PC-9 (cell line): Measurements from ENCODE around the gene KRTAP5-5. TPM values are rescaled to one million over a fixed set of nuclear protein-coding genes. Genes with fewer than 3 reads are reported as not detected.

Source experiments
- BruUV-seq: library from RNA; stranded (reverse); fragments of 400-500 nt; replicated peaks from 2 replicates; lab custom pipeline; 2021; lab: Mats Ljungman, UMichigan
- CTCF ChIA-PET: fragments of 300-600 bp; sonication (Branson Sonifier 250); formaldehyde crosslinking; loops from one replicate; lab custom pipeline; 2022; ENCODE audit warnings: antibody characterized with exemption; lab: Charles Lee
- POLR2A ChIA-PET: fragments of 300-600 bp; sonication (Branson Sonifier 250); formaldehyde crosslinking; loops from one replicate; lab custom pipeline; 2022; ENCODE audit warnings: antibody characterized with exemption; ENCODE audit not compliant: unreplicated experiment; lab: Charles Lee
- DNase-seq, 2 experiments: peaks; one replicate each; pipeline versions ENCODE4 v3.0.0 to v3.0.0-alpha.2; 2015 to 2022; ENCODE audit warnings: mixed read lengths in 1 of 2
- H2AFZ ChIP-seq: fragments of 200-600 bp; sonication (generic); 2 replicates; pipeline ENCODE4 v1.8.1; 2017; ENCODE audit warnings: antibody characterized with exemption
- H3F3A ChIP-seq: fragments of 200-600 bp; sonication (generic); 2 replicates; pipeline ENCODE4 v1.8.1; 2017; ENCODE audit warnings: antibody characterized with exemption, mild to moderate bottlenecking, low read depth; ENCODE audit not compliant: insufficient read depth
- H3K27ac ChIP-seq: fragments of 200-600 bp; sonication (generic); 2 replicates; pipeline ENCODE4 v1.6.1; 2016; ENCODE audit warnings: mixed run types
- H3K27me3 ChIP-seq: fragments of 200-600 bp; sonication (generic); 2 replicates; pipeline ENCODE4 v1.6.1; 2016; ENCODE audit warnings: low read depth, mixed run types; ENCODE audit not compliant: insufficient read depth
- H3K36me3 ChIP-seq: fragments of 200-600 bp; sonication (generic); 2 replicates; pipeline ENCODE4 v1.6.1; 2016; ENCODE audit warnings: low read depth, mixed run types
- H3K4me1 ChIP-seq: fragments of 200-600 bp; sonication (generic); replicated peaks from 2 replicates; pipeline ENCODE4 v1.6.1; 2016; ENCODE audit warnings: mixed run types; ENCODE audit not compliant: insufficient read depth
- H3K4me2 ChIP-seq: fragments of 200-600 bp; sonication (generic); 2 replicates; pipeline ENCODE4 v1.6.1; 2017; ENCODE audit warnings: mixed run types
- H3K4me3 ChIP-seq: fragments of 200-600 bp; sonication (generic); 2 replicates; pipeline ENCODE4 v1.6.1; 2016; ENCODE audit warnings: mixed run types
- H3K79me2 ChIP-seq: fragments of 200-600 bp; sonication (generic); 2 replicates; pipeline ENCODE4 v1.6.1; 2017; ENCODE audit warnings: low read depth, mixed run types
- H3K9me2 ChIP-seq: fragments of 200-600 bp; sonication (generic); 2 replicates; pipeline ENCODE4 v1.8.1; 2017; ENCODE audit warnings: mild to moderate bottlenecking; ENCODE audit not compliant: insufficient read depth
- H3K9me3 ChIP-seq: fragments of 200-600 bp; sonication (generic); 2 replicates; pipeline ENCODE4 v1.8.1; 2016; ENCODE audit warnings: low read depth; ENCODE audit not compliant: insufficient read depth
- H4K20me1 ChIP-seq: fragments of 200-600 bp; sonication (generic); 2 replicates; pipeline ENCODE4 v1.8.1; 2017; ENCODE audit not compliant: insufficient read depth
- CTCF ChIP-seq: fragments of 200-600 bp; sonication (generic); conservative IDR thresholded peaks from 2 replicates; pipeline ENCODE4 v1.6.1; 2017; ENCODE audit warnings: mixed run types, antibody characterized with exemption, mild to moderate bottlenecking, moderate library complexity
- EZH2 ChIP-seq: fragments of 200-600 bp; sonication (generic); IDR thresholded peaks from 2 replicates; pipeline ENCODE4 v1.8.0; 2017; ENCODE audit warnings: antibody characterized with exemption, low read depth
- intact Hi-C: fragments of 100-400 bp; cut with micrococcal nuclease; formaldehyde crosslinking; loops from one replicate; pipeline ENCODE4 v1.10.0; 2022; ENCODE audit not compliant: unreplicated experiment
- total RNA-seq: library from RNA; stranded (reverse); gene quantifications from 2 replicates; pipeline ENCODE4 v1.2.3, GENCODE V29; 2021

KRTAP5-5 gene
- total RNA-seq, 1 experiment from 2014 or later: not detected

- no peaks in the 10 kb centered on the region for H3K36me3 ChIP-seq
- TF ChIP-seq EZH2 (no peak), CTCF (no peak)
- H2AFZ ChIP-seq: no peak overlapping the region
- H3K27ac ChIP-seq: no peak overlapping the region
- BruUV-seq: no TSS peak
- no peak overlapping the region for H3K4me3 ChIP-seq
- H3F3A ChIP-seq: no peaks in the 10 kb centered on the region
- ChIA-PET CTCF (no interaction called here), POLR2A (no interaction called here)
- no peaks in the 10 kb centered on the region for H3K9me2 ChIP-seq
- H3K4me2 ChIP-seq: no peak overlapping the region
- H3K27me3 ChIP-seq: peaks cover 51% of the 10 kb centered on the region
- H4K20me1 ChIP-seq: no peaks in the 10 kb centered on the region
- intact Hi-C loops: loop anchor here (5.0 kb wide), 1 partner anchor 38 kb away; no protein-coding TSS in a partner anchor
- H3K9me3 ChIP-seq: no peaks in the 10 kb centered on the region
- DNase-seq: no peak
- no peaks in the 10 kb centered on the region for H3K79me2 ChIP-seq
- no peaks in the 10 kb centered on the region for H3K4me1 ChIP-seq
Measured at GRCh38 chr11:1654388-1655167, 25.0 kb downstream of the KRTAP5-5 start.

GRCh38 chr11:1655168-1656060 is 25.8 kb downstream of the KRTAP5-5 start:
- peaks cover 59% of the 10 kb centered on the region for H3K27me3 ChIP-seq

More at GRCh38 chr11:1655168-1656060, 25.8 kb downstream of the KRTAP5-5 start:
- no peaks in the 10 kb centered on the region for H3F3A ChIP-seq
- no peak overlapping the region for H3K27ac ChIP-seq
- no peak overlapping the region for H2AFZ ChIP-seq
- no peaks in the 10 kb centered on the region for H3K4me1 ChIP-seq
- POLR2A ChIA-PET: no interaction called here
- TF ChIP-seq CTCF: no peak
- no peak for TF ChIP-seq EZH2
- DNase-seq: no peak
- no peak overlapping the region for H3K4me3 ChIP-seq
- intact Hi-C loops: no loop called here
- no peaks in the 10 kb centered on the region for H3K36me3 ChIP-seq
- CTCF ChIA-PET: no interaction called here
- H4K20me1 ChIP-seq: no peaks in the 10 kb centered on the region
- no peaks in the 10 kb centered on the region for H3K9me3 ChIP-seq
- H3K4me2 ChIP-seq: no peak overlapping the region
- H3K79me2 ChIP-seq: no peaks in the 10 kb centered on the region
- no peaks in the 10 kb centered on the region for H3K9me2 ChIP-seq
- no TSS peak for BruUV-seq
